Measurements from ENCODE around the gene TLCD2. TPM values are rescaled to one million over a fixed set of nuclear protein-coding genes. Genes with fewer than 3 reads are reported as not detected.

TLCD2 gene
- total and polyA plus RNA-seq, 9 of the 15 experiments (the other 6 are each of a cell fraction or from before 2014, with no cell fraction given): 0.10 to 0.89 (median 0.58) TPM

DNA sequence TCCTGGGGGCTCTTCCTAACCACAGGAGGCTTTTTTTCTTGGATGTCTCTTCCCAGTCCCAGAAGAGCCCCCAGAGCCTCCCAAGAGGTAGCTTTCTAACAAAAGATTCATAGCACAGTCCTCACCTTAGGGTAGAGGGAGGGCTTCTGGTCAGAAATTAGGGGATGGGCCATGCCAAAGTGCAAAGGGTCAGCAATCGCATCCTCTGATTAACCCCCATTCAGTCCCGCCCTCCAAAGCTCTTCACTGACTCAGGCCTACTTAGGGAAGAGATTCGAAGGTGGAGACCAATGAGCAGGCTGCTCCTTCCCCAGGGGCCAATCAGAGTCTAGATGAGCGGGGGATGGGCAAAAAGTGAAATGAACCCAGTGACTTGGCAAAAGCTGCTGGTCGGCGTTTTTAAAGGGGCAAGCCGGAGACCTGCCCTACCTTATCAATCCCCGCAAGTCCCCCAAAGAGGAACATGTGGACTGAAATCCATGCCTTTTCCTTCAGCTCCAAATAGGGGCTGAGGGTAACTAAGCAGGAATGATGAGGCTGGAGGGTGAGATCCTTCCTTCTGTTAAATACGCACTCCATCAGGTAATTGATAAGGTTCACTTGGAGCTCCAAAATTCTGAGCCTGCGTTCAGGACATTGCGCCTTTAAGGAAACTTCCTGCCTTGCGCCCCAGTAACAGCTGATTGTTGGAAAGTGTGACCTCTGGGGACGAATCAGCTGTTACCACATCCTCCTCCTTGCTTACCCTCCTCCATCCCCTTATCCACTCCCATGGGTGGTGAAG is 6.9 kb upstream of the TLCD2 start (continued):
- TF ChIP-seq CREB3 (tag; conservative IDR thresholded peaks at IDR 0.05; ENCODE audit: low read depth) (no peak), MNT (conservative IDR thresholded peaks at IDR 0.05) (peak; percentile 64 to 84; a peak in 3 of 4 replicates), ZNF121 (CRISPR knock-in tag; conservative IDR thresholded peaks at IDR 0.05) (no peak), ZNF76 (CRISPR knock-in tag; IDR thresholded peaks at IDR 0.05; ENCODE audit: borderline replicate concordance) (no peak), NR1H2 (CRISPR knock-in tag; IDR thresholded peaks at IDR 0.05) (no peak), BCLAF1 (IDR thresholded peaks at IDR 0.05; ENCODE audit: borderline replicate concordance in 1 of 2, control insufficient read depth in 1 of 2, low read depth in 2 of 2, low read length in 1 of 2) (no peak), BRD4 (IDR thresholded peaks at IDR 0.05) (peak; percentile 94), SFPQ (IDR thresholded peaks at IDR 0.05; ENCODE audit: low read depth, low read length) (no peak), ZBTB17 (CRISPR knock-in tag; IDR thresholded peaks at IDR 0.05) (no peak), SETDB1 (IDR thresholded peaks at IDR 0.05; ENCODE audit: low read length) (no peak), FOXJ3 (CRISPR knock-in tag; IDR thresholded peaks at IDR 0.05) (no peak), ZNF133 (CRISPR knock-in tag; IDR thresholded peaks at IDR 0.05) (no peak), ZFP91 (CRISPR knock-in tag; IDR thresholded peaks at IDR 0.05) (peak; percentile 98), NBN (IDR thresholded peaks at IDR 0.05; ENCODE audit: low read depth) (no peak)
- TF ChIP-seq, protein P1, sequence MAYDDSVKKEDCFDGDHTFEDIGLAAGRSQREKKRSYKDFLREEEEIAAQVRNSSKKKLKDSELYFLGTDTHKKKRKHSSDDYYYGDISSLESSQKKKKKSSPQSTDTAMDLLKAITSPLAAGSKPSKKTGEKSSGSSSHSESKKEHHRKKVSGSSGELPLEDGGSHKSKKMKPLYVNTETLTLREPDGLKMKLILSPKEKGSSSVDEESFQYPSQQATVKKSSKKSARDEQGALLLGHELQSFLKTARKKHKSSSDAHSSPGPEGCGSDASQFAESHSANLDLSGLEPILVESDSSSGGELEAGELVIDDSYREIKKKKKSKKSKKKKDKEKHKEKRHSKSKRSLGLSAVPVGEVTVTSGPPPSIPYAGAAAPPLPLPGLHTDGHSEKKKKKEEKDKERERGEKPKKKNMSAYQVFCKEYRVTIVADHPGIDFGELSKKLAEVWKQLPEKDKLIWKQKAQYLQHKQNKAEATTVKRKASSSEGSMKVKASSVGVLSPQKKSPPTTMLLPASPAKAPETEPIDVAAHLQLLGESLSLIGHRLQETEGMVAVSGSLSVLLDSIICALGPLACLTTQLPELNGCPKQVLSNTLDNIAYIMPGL (CRISPR knock-in tag; IDR thresholded peaks at IDR 0.05): no peak
